Effector memory CD4-positive, alpha-beta T cell (primary cell): ENCODE results near the gene NCEH1.

Experiments used
- DNase-seq, 3 donors: peaks; one replicate each; pipeline ENCODE4 v3.0.0-alpha.2; 2020
- H3K27ac ChIP-seq: 2 replicates; pipeline ENCODE4 v1.7.0; 2013; ENCODE audit warnings: mild to moderate bottlenecking, low read length, moderate library complexity; ENCODE audit not compliant: insufficient read depth, poor library complexity, severe bottlenecking
- H3K27me3 ChIP-seq: replicated peaks from 2 replicates; pipeline ENCODE4 v1.7.0; 2013; ENCODE audit warnings: mild to moderate bottlenecking, low read length; ENCODE audit not compliant: insufficient read depth, control insufficient read depth, poor library complexity, severe bottlenecking
- H3K36me3 ChIP-seq: 2 replicates; pipeline ENCODE4 v1.7.0; 2013; ENCODE audit warnings: mild to moderate bottlenecking, low read length, moderate library complexity; ENCODE audit not compliant: control insufficient read depth, insufficient read depth
- H3K4me1 ChIP-seq: 2 replicates; pipeline ENCODE4 v1.7.0; 2013; ENCODE audit warnings: low read length, mild to moderate bottlenecking; ENCODE audit not compliant: control insufficient read depth, insufficient read depth, poor library complexity, severe bottlenecking
- H3K4me3 ChIP-seq: 2 replicates; pipeline ENCODE4 v1.7.0; 2013; ENCODE audit warnings: low read length, low read depth, mild to moderate bottlenecking; ENCODE audit not compliant: insufficient read depth, poor library complexity, severe bottlenecking
- H3K9me3 ChIP-seq: 2 replicates; pipeline ENCODE4 v1.7.0; 2013; ENCODE audit warnings: mild to moderate bottlenecking, low read length, moderate library complexity; ENCODE audit not compliant: control insufficient read depth

The NCEH1 gene

DNA sequence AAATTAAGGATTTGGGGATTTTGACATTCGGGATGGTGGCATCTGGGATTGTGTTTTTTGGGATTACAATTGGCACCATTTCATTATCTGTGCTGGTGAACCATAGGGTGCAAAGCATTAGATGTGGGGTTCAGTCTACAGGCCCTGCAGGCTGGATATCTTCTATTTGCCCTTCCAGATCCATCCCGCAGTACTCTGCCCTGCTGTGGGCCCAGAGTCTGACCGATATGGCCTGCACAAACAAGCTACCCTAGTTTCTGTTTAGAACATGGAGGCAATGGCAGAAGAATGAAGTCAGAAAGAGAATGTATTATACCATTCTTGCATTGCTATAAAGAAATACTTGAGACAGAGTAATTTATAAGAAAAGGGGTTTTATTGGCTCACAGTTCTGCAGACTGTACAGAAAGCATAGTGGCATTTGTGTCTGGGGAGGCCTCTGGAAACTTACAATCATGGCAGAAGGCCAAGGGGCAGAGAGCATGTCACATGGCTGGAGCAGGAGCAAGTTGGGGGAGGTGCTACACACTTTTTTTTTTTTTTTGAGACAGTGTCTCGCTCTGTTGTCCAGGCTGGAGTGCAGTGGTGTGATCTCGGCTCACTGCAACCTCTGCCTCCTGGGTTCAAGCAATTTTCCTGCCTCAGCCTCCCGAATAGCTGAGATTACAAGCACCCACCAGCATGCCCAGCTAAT, 93.7 kb downstream of the NCEH1 start:
- H3K36me3 ChIP-seq: no peaks in the 10 kb centered on the region
- no peaks in the 10 kb centered on the region for H3K9me3 ChIP-seq
- no peak overlapping the region for H3K4me3 ChIP-seq
- H3K27ac ChIP-seq: no peak overlapping the region
- DNase-seq: no peak
- no peaks in the 10 kb centered on the region for H3K27me3 ChIP-seq
- no peaks in the 10 kb centered on the region for H3K4me1 ChIP-seq

DNA sequence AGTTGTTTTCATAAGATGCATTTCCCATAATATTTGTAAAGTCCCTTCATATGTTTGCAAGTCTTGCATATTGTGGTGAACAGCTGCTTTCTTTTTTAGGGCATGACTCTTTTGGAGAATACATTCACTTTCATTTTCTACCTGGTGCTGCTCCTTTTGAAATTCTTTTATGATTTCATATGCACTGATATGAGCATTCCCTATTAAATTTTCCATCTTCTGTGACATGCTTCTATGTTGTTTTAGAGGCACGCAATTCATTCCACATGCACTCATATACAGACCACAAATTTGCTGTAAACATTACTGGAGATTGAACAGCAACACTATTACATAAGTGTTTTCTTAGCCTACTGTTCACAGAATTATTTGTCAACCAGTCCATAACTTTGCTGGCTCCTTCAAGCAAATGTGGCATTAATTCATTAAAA, 94.8 kb downstream of the NCEH1 start:
- Histone ChIP-seq H3K4me1 (no peaks in the 10 kb centered on the region), H3K36me3 (no peaks in the 10 kb centered on the region), H3K27me3 (no peaks in the 10 kb centered on the region), H3K9me3 (no peaks in the 10 kb centered on the region), H3K4me3 (no peak overlapping the region), H3K27ac (no peak overlapping the region)
- no peak for DNase-seq

DNA sequence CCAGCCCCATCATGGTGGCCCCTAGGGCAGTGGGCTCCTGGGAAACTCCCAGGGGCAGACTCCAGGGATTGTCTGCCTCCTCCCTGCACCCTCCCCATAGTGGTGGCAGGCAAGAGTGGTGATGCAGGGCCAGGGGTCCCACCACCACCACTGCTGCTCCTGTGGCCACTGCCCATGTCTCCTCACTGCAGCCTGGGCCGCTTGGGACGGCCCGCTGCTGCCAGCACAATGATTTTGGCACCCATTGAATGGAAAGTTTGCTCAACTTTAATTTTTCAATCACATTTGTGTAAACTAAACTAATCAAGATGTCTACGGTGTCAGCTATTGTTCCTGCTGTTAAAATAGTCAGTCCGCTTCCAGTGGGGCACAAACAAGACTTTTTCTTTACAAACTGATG, 95.6 kb downstream of the NCEH1 start:
- no peaks in the 10 kb centered on the region for H3K36me3 ChIP-seq
- no peaks in the 10 kb centered on the region for H3K4me1 ChIP-seq
- H3K27ac ChIP-seq: no peak overlapping the region
- no peak overlapping the region for H3K4me3 ChIP-seq
- no peak for DNase-seq
- H3K27me3 ChIP-seq: no peaks in the 10 kb centered on the region
- H3K9me3 ChIP-seq: no peaks in the 10 kb centered on the region

GRCh38 chr3:172614340-172615274, 96.3 kb downstream of the NCEH1 start:
- Histone ChIP-seq H3K4me1 (no peaks in the 10 kb centered on the region), H3K36me3 (no peaks in the 10 kb centered on the region), H3K4me3 (no peak overlapping the region), H3K27ac (no peak overlapping the region), H3K9me3 (no peaks in the 10 kb centered on the region), H3K27me3 (no peaks in the 10 kb centered on the region)
- no peak for DNase-seq

GRCh38 chr3:172613845-172614244, 97.0 kb downstream of the NCEH1 start:
- Histone ChIP-seq H3K36me3 (no peaks in the 10 kb centered on the region), H3K4me3 (no peak overlapping the region), H3K9me3 (no peaks in the 10 kb centered on the region), H3K4me1 (no peaks in the 10 kb centered on the region), H3K27me3 (no peaks in the 10 kb centered on the region), H3K27ac (no peak overlapping the region)
- DNase-seq: no peak

DNA sequence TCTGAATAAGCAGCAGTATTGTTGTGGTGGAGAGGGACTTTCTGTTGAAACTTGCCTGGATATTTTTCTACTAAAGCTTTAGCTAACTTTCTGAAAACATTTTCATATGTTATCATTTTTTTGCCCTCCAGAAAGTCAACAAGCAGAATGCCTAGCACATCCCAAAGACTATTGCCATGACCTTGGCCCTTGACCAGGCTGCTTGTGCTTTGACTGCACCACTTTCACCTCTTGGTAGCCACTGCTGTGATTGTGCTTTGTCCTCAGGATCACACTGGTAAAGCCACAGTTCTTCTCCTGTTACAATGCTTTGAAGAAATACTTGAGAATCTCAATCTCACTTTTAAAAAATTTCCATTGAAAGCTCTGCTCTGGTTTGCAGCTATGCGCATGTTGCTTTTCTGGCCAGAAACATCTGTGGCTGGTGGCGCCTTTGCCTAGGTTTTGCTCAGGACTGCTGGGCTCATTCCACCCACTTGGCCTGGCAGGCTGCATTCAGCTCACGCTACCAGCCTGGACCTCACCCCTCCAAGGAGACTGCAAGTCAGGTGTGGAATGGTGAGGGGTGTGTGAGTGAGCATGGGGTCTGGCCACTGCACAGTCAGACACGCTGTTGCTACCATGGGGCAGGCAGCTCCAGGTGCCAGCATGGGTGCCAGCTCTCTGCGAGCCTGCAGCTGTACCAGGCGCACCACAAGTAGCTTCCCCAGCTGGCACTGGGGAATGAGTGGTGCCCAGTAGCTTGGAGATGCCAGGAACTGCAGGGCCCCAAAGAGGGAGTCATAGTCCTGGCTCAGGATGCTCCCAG, 97.8 kb downstream of the NCEH1 start:
- H3K4me1 ChIP-seq: no peaks in the 10 kb centered on the region
- H3K36me3 ChIP-seq: no peaks in the 10 kb centered on the region

GRCh38 chr3:172609750-172610149, 101.1 kb downstream of the NCEH1 start:
- Histone ChIP-seq H3K36me3 (no peaks in the 10 kb centered on the region), H3K4me1 (no peaks in the 10 kb centered on the region), H3K27ac (no peak overlapping the region), H3K9me3 (no peaks in the 10 kb centered on the region), H3K4me3 (no peak overlapping the region), H3K27me3 (no peaks in the 10 kb centered on the region)
- DNase-seq: no peak

More for the DNA sequence above, 97.8 kb downstream of the NCEH1 start:
- no peak for DNase-seq
- Histone ChIP-seq H3K9me3 (no peaks in the 10 kb centered on the region), H3K4me3 (no peak overlapping the region), H3K27ac (no peak overlapping the region), H3K27me3 (no peaks in the 10 kb centered on the region)

DNA sequence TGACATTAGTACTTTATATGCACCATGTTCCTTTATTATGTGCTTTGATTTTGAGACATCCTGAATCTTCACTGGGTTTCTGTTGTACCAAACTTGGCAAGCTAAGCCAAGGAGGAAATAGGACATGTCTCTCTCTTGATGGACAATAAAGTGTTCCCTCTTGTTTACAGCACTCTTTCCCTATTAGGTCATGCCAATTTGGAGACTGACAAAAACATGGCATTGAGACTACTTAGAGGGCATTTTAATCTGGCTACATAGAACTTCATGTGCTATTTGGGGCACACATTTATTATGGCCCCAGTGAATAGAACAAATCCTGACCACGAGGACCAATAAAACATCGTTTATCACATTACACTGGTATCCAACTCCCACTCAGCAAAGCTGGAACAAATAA, 102.3 kb downstream of the NCEH1 start:
- H3K27ac ChIP-seq: no peak overlapping the region
- no peak overlapping the region for H3K4me3 ChIP-seq
- no peaks in the 10 kb centered on the region for H3K9me3 ChIP-seq
- no peak for DNase-seq
- no peaks in the 10 kb centered on the region for H3K4me1 ChIP-seq
- H3K36me3 ChIP-seq: no peaks in the 10 kb centered on the region
- no peaks in the 10 kb centered on the region for H3K27me3 ChIP-seq

- H3K27ac ChIP-seq: no peak overlapping the region
- H3K27me3 ChIP-seq: no peaks in the 10 kb centered on the region
- no peak for DNase-seq
Observed at GRCh38 chr3:172607305-172608121, 103.4 kb downstream of the NCEH1 start.

More at GRCh38 chr3:172607305-172608121, 103.4 kb downstream of the NCEH1 start:
- Histone ChIP-seq H3K36me3 (no peaks in the 10 kb centered on the region), H3K4me3 (no peak overlapping the region), H3K9me3 (no peaks in the 10 kb centered on the region), H3K4me1 (no peaks in the 10 kb centered on the region)
